Activated CD4-positive, alpha-beta T cell treated with anti-CD3 and anti-CD28 coated beads, Interleukin-2, Interleukin-6, amounts not matched to agents 100 ng/mL and 50 ng/mL, durations not matched to agents 16 hours and 8 hours (primary cell): ENCODE results near the gene SPCS2.
"Not testable (repeated sequence)": the region's sequence is repeated elsewhere in the genome, so short reads cannot be mapped to it uniquely, and the experiment has no call there.

ENCODE experiments used
- DNase-seq: peaks from one replicate; pipeline ENCODE4 v3.0.0-alpha.2; 2020

The SPCS2 gene

GRCh38 chr11:74950374-74950969, 1.4 kb downstream of the SPCS2 start:
- no peak for DNase-seq

DNA sequence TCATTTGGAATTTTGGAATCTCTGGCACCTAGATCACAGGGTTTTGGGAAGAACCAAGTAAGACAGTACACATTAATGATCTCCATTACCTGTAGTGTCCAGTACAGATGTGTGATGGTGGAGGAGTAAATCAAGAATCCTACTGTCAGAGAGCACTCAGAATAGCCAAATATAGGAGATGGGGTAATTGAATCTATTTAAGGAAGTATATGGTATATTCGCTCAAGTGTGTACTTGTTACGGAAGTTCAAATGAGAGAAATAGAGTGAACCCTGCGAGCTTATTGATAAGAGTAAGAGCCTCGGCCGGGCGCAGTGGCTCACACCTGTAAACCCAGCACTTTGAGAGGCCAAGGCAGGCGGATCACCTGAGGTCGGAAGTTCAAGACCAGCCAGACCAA, 2.2 kb downstream of the SPCS2 start:
- DNase-seq = no peak

- no peak for DNase-seq
Observed at GRCh38 chr11:74952752-74953151, 3.7 kb downstream of the SPCS2 start.

- no peak for DNase-seq
Observed at GRCh38 chr11:74953451-74953850, 4.4 kb downstream of the SPCS2 start.

GRCh38 chr11:74954199-74954598, 5.1 kb downstream of the SPCS2 start:
- DNase-seq = no peak

DNA sequence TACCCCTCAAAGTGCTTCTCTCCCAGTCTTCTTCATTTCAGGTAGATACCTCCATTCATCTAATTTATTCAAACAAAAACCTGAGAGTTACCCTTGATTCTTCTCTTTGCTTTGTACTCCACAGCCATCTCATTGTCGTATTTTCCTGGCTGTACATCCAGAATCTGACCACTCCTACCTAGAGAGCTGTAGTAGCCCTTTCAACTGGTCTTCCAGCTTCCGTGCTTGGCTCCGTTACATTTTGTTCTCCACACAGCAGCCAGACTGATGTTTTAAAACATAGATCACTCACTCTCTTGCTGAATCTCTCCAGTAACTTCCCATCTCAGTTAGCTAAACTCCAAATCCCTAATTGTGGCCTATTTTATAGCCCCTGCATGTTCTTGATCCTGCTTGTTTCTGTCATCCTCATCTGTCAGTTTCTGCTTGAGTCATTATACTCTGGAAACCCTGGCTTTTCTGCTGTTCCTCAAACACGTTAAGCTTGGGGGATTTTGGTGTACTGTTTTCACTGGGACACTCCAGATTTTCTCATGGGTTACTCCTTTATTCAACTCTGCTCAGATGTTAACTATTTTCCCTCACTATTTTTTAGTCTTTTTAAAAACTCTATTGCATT, 7.4 kb downstream of the SPCS2 start:
- no peak for DNase-seq

GRCh38 chr11:74957937-74958629, 9.0 kb downstream of the SPCS2 start:
- DNase-seq = no peak

GRCh38 chr11:74960128-74960527, 11.1 kb downstream of the SPCS2 start:
- not testable (repeated sequence) for DNase-seq

DNA sequence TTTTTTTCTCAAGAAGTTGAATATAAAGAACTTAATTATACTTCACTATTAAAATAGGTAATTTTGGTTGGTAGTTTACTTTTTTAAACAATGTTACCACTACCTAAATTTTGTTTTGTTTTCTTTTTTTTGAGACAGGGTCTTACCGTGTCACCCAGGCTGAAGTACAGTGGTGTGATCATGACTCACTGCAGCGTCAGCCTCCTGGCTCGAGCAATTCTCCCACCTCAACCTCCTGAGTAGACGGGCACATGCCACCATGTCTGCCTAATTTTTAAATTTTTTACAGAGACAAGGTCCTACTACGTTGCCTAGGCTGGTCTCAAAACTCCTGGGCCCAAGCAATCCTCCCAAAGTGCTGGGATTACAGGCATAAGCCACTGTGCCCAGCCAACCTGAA, 17.6 kb downstream of the SPCS2 start:
- DNase-seq = no peak

GRCh38 chr11:74970852-74971395, 21.9 kb downstream of the SPCS2 start:
- no peak for DNase-seq

- no peak for DNase-seq
Observed at GRCh38 chr11:74971424-74971823, 22.4 kb downstream of the SPCS2 start.

DNA sequence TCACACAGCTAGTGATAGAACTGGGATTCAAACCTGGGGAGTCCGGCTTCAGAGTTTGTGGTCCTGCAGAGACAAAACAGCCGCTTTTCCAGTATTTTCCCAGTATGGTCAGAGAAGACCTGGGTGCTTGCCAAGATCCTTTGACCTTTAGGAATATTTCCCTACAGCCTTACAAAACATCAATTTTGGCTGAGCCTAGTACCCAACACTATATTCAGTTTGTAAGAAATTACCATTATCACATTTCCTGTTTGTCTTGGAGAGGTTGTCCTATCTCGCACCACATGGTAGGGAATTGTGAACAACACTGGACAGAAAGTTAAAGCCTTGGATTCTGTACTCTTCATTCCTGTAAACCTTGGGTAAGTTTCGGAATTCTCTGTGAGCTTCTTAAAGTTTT, 29.0 kb downstream of the SPCS2 start:
- DNase-seq = no peak

DNA sequence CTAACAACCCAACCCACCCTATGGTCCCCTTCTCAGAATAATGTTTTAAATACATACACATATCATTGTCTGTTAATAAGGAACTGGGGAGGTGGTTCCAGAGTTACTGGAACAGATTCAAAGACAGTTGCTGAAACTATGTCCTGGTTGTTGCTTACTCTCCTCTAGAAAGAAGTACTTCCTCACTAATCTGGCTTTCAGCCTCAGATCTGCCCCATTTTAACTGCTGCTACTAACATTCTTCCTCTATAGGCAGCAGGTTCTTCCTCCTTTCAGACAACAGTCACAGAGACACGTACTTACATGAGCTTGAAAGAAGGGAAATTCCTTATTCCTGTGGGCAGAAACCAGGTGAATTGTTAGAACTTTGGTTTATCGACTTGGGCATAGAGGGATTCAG, 31.6 kb downstream of the SPCS2 start:
- no peak for DNase-seq

DNA sequence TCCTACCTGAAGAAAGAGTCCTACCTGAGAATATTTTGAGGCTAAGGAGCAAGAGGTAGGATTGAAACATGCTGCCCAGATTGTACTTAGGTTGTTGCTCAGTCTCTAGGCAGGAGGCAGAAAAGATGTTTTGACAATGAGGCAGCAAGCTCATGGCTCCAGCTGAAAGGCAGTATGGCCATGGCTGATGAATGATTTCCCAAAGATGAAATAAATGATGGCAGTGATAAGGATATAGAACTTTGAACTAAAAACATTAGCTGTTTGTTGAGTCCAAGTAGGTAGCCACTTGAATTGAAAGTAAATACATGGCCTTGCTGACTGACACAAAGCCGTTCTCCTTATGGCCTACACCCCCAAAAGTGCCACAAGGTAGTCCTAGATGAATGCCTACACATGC, 32.8 kb downstream of the SPCS2 start:
- DNase-seq = no peak

- DNase-seq = no peak
Observed at GRCh38 chr11:74984070-74984469, 35.0 kb downstream of the SPCS2 start.

DNA sequence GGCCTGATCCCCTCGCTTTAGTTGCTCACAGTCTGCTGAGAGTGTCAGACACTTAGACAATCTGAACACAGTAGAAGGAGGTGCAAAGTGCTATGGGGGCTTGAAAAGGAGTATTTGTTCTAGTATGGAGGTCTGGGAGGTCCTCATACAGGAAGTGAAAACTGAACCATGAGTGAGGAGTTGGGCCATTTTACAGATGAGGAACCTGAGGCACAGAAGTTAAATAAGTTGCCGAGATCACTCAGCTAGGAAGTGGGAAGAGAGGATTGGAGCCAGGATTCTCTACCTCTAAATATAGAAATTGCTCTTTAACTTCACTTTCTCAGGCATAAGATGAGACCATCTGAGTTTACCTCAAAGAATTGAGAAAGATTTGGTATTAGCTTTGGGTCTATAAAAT, 35.7 kb downstream of the SPCS2 start:
- DNase-seq = no peak

- DNase-seq = peak; percentile 91
Observed at GRCh38 chr11:74988541-74989259, 39.6 kb downstream of the SPCS2 start, which contains the start of gene NEU3. TSS of gene NEU3 (plus strand) at chr11:74988933. CDS start at chr11:74989061, 128 bp downstream.

DNA sequence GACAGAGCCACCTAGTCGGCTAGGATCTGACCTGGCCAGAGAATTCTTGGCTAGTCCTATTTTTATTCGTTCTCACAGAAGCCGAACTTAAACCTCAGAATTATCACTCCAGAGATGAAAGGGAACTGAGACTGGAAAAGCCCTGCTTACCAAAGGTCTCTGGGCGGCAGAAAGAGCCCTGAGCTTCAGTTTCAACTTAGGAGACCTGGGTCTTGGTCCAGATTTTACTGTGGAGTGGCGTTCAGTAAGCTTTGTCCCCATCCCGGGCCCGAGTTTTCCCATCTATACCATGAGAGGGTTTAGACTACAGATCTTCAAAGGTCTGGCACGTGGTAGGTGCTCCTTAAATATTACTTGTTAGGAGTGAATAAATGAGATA, 40.2 kb downstream of the SPCS2 start:
- DNase-seq = peak; percentile 9

DNA sequence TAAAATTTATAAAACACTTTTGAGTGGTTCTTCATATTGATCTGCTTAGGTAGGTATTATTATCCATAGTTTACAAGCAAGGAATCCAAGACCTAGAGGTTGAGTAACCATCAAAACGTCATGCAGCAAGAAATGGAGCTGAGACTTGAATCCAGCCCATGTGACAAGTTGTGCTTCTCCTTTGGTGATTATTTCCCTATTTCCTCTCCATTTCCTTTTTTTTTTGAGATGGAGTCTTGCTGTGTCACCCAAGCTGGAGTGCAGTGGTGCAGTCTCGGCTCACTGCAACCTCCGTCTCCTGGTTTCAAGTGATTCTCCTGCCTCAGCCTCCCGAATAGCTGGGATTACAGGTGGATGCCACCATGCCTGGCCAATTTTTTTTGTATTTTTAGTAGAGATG, 41.1 kb downstream of the SPCS2 start:
- DNase-seq = not testable (repeated sequence)

DNA sequence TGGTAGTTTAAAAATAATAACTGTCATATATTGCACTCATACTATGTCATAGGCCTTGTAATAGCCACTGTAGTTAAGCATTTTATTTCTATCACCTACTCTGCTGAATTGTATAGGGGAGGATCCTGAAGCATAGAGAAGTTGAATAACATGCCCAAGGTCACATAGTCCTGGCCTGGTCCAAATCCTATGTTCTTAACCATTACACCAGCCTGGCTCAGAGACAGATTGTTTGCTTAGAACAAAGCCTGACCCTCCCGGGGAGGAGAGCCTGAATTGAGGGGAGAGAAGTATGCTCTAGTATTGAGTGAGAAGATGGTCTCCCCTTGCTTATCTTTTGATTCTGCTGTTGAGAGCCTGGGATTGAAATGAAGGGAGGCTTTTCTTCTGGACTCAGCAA, 41.9 kb downstream of the SPCS2 start:
- no peak for DNase-seq

GRCh38 chr11:74992852-74993251, 43.8 kb downstream of the SPCS2 start:
- DNase-seq = no peak

DNA sequence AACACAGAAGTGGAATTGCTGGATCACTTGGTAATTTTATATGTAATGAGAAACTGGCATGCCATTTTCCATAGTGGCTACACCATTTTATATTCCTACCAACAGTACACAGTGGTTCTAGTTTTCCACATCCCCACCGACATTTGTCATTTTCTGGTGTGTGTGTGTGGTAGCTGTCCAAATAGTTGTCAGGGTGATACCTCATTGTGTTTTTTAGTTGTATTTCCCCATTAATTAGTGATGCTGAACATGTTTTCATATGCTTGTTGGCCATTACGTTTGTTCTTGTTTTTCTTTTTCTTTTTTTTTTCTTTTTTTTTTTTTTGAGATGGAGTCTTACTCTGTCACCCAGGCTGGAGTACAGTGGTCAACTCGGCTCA, 51.9 kb downstream of the SPCS2 start:
- DNase-seq = no peak

GRCh38 chr11:75001686-75002085, 52.6 kb downstream of the SPCS2 start:
- DNase-seq = no peak

DNA sequence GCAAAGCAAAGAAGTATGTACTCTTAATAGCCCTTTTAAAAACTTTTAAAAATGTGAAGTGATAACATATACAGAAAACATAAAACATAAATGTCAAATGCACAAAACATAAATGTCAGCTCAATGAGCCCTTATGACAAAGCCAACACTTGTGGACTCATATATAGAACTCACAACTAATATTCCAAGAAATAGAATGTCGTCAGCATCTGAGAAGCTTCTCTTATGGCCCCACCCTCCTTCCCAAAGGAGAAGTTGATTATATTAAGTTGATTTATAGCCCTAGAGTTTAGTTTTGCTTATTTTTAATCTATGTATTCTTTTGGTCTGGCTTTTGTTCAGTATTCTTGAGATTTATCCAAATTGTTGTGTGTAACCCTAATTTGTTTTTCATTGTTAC, 53.5 kb downstream of the SPCS2 start:
- no peak for DNase-seq
